Keratinocyte (primary cell): ENCODE data around the gene FCGR3B. TPM values are rescaled to one million over a fixed set of nuclear protein-coding genes. Genes with fewer than 3 reads are reported as not detected.
"Not testable (repeated sequence)": the region's sequence is repeated elsewhere in the genome, so short reads cannot be mapped to it uniquely, and the experiment has no call there.

ENCODE experiments used
- DNase-seq: peaks from one replicate; pipeline ENCODE4 v3.0.0-alpha.2; 2011; ENCODE audit warnings: low read depth, missing footprints, low spot score
- FAIRE-seq: peaks from 2 replicates; lab custom pipeline; 2011; peaks lifted over from hg19 to GRCh38; lab: Jason Lieb, UNC
- H2AFZ ChIP-seq: 2 replicates; pipeline ENCODE4 v1.6.0; 2012; ENCODE audit warnings: low read length, control low read depth, inconsistent platforms; ENCODE audit not compliant: control insufficient read depth
- H3K27ac ChIP-seq: 2 replicates; pipeline ENCODE4 v1.5.1; 2011; ENCODE audit warnings: low read length; ENCODE audit not compliant: control insufficient read depth, insufficient read depth
- H3K27me3 ChIP-seq: 3 replicates; pipeline ENCODE4 v1.6.0; 2011; ENCODE audit warnings: low read length; ENCODE audit not compliant: control insufficient read depth, insufficient read depth; ENCODE audit errors: extremely low read depth
- H3K36me3 ChIP-seq, 2 experiments: 2 replicates in 1 of 2; 3 replicates in 1 of 2; pipeline ENCODE4 v1.5.1; 2011; ENCODE audit warnings: low read length in 2 of 2, mild to moderate bottlenecking in 1 of 2; ENCODE audit not compliant: control insufficient read depth in 2 of 2, insufficient read depth in 2 of 2; ENCODE audit errors: extremely low read depth in 1 of 2
- H3K4me1 ChIP-seq: 3 replicates; pipeline ENCODE4 v1.5.1; 2011; ENCODE audit warnings: low read length; ENCODE audit not compliant: control insufficient read depth, insufficient read depth; ENCODE audit errors: extremely low read depth
- H3K4me2 ChIP-seq: 3 replicates; pipeline ENCODE4 v1.6.0; 2011; ENCODE audit warnings: low read depth, low read length; ENCODE audit not compliant: control insufficient read depth, insufficient read depth; ENCODE audit errors: extremely low read depth
- H3K4me3 ChIP-seq, 3 experiments: fragments of 200-600 bp in 1 of 3; sonication (generic) in 1 of 3; 2 replicates in 2 of 3; 3 replicates in 1 of 3; pipeline ENCODE4 v1.5.1; 2011 to 2016; ENCODE audit warnings: low read length in 3 of 3, mild to moderate bottlenecking in 3 of 3, control low read depth in 2 of 3, inconsistent platforms in 1 of 3, low read depth in 1 of 3, mixed read lengths in 1 of 3, mixed run types in 1 of 3, moderate library complexity in 1 of 3; ENCODE audit not compliant: control insufficient read depth in 2 of 3, insufficient read depth in 2 of 3; ENCODE audit errors: extremely low read depth in 1 of 3
- H3K79me2 ChIP-seq: 2 replicates; pipeline ENCODE4 v1.6.0; 2012; ENCODE audit warnings: low read length; ENCODE audit not compliant: control insufficient read depth, insufficient read depth
- H3K9ac ChIP-seq: 3 replicates; pipeline ENCODE4 v1.6.0; 2011; ENCODE audit warnings: low read length; ENCODE audit not compliant: control insufficient read depth, insufficient read depth; ENCODE audit errors: extremely low read depth
- H3K9me1 ChIP-seq: 3 replicates; pipeline ENCODE4 v1.6.0; 2011; ENCODE audit warnings: low read length; ENCODE audit not compliant: control insufficient read depth, insufficient read depth; ENCODE audit errors: extremely low read depth
- H3K9me3 ChIP-seq: 2 replicates; pipeline ENCODE4 v1.5.1; 2012; ENCODE audit warnings: low read depth, low read length; ENCODE audit not compliant: control insufficient read depth
- H4K20me1 ChIP-seq: 3 replicates; pipeline ENCODE4 v1.6.0; 2011; ENCODE audit warnings: low read length; ENCODE audit not compliant: control insufficient read depth, insufficient read depth; ENCODE audit errors: extremely low read depth
- dilution Hi-C: fragments of 300-500 bp; cut with MboI; formaldehyde crosslinking; loops from one replicate; pipeline ENCODE4 v1.7.0; 2020; ENCODE audit warnings: low sequenced_read_pairs; ENCODE audit not compliant: extremely low pct_ligation_motif_present
- polyA plus RNA-seq, 5 experiments: library from polyadenylated mRNA; depleted of rRNA in 3 of 5; stranded (reverse) in 3 of 5; stranded (forward) in 1 of 5; unstranded in 1 of 5; fragments of >200 nt; gene quantifications; 1 replicate in 1 of 5; 2 replicates in 3 of 5; 3 replicates in 1 of 5; pipeline versions ENCODE4 v1.2.1 to v1.2.3, GENCODE V29; 2011 to 2012; ENCODE audit warnings: missing spikeins in 2 of 5, low read depth in 1 of 5, low replicate concordance in 1 of 5

Gene FCGR3B
- polyA plus RNA-seq, 1 donor (not counting 4 experiments of a cell fraction or from before 2014, with no cell fraction given): not detected

- H3K36me3 ChIP-seq, H3K27me3 ChIP-seq, H3K9me3 ChIP-seq, dilution Hi-C loops, H3K4me3 ChIP-seq, H2AFZ ChIP-seq, DNase-seq, FAIRE-seq, H3K27ac ChIP-seq, H3K9me1 ChIP-seq, H3K9ac ChIP-seq, H3K4me2 ChIP-seq, H4K20me1 ChIP-seq, H3K79me2 ChIP-seq, H3K4me1 ChIP-seq: not testable (repeated sequence)
These were observed 41.1 kb downstream of the FCGR3B start for GRCh38 chr1:161589920-161590319.

GRCh38 chr1:161589365-161589764 lies 41.6 kb downstream of the FCGR3B start:
- H3K4me2 ChIP-seq, H3K9me3 ChIP-seq, H3K79me2 ChIP-seq, FAIRE-seq, H4K20me1 ChIP-seq, H3K27me3 ChIP-seq, H3K4me1 ChIP-seq, H3K4me3 ChIP-seq, H3K27ac ChIP-seq, dilution Hi-C loops, H3K36me3 ChIP-seq, DNase-seq, H2AFZ ChIP-seq, H3K9me1 ChIP-seq, H3K9ac ChIP-seq: not testable (repeated sequence)

- FAIRE-seq: not testable (repeated sequence)
These were observed 42.4 kb downstream of the FCGR3B start for GRCh38 chr1:161588596-161588995.

DNA sequence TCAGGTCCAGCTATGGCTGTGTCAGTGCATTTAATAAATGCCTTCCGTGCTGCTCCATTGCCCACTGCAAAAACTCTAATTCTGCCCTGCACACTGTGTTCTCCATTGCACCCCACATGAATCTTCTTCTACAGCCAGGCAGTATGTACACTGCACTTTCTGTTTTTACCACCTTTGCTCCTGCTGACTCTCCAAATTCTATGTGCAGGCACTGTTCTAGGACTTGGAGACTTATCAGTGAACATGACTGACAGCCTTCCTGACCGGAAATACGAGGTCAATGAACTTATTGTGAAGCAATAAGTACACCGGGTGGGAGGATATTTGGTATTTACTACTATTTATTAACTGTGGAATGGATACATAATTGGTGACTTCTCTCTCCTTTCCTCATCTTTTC lies 48.1 kb downstream of the FCGR3B start:
- H3K9ac ChIP-seq, H3K27ac ChIP-seq, H4K20me1 ChIP-seq, H3K4me1 ChIP-seq, FAIRE-seq, H2AFZ ChIP-seq, DNase-seq, H3K27me3 ChIP-seq, dilution Hi-C loops, H3K4me3 ChIP-seq, H3K79me2 ChIP-seq, H3K9me1 ChIP-seq, H3K9me3 ChIP-seq, H3K36me3 ChIP-seq, H3K4me2 ChIP-seq: not testable (repeated sequence)

More at GRCh38 chr1:161588596-161588995, 42.4 kb downstream of the FCGR3B start:
- H3K4me3 ChIP-seq, H3K9ac ChIP-seq, H3K27me3 ChIP-seq, DNase-seq, H3K79me2 ChIP-seq, H3K4me2 ChIP-seq, H3K36me3 ChIP-seq, H3K4me1 ChIP-seq, H4K20me1 ChIP-seq, H2AFZ ChIP-seq, H3K27ac ChIP-seq, H3K9me1 ChIP-seq, H3K9me3 ChIP-seq, dilution Hi-C loops: not testable (repeated sequence)

DNA sequence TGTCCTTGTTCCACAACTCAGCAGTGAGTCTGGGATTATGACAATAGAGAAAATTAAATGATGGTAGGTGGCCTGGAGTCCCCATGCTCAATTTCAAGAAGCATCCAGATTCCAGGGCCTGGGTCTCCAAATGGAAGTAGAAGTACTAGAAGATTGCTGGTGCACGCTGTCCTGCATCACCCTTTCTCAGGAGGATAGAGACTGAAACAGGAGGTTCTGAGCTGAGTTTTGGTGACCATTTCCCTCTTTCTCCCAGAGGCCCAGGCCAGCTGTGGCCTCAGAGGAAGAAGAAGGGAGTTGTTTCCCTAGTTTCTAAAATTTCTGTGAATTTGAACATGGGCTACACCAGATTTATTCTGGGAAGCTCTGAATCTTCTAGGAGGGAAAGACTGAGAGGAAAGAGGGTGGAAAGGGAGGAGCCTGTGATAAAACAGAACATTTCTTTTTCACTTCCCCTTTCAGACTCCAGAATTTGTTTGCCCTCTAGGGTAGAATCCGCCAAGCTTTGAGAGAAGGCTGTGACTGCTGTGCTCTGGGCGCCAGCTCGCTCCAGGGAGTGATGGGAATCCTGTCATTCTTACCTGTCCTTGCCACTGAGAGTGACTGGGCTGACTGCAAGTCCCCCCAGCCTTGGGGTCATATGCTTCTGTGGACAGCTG lies 50.0 kb downstream of the FCGR3B start:
- H3K4me3 ChIP-seq, H3K36me3 ChIP-seq, H3K4me2 ChIP-seq, H3K27me3 ChIP-seq, H3K27ac ChIP-seq, H2AFZ ChIP-seq, H3K9me1 ChIP-seq, H3K9me3 ChIP-seq, dilution Hi-C loops, H3K9ac ChIP-seq, H4K20me1 ChIP-seq, H3K4me1 ChIP-seq, H3K79me2 ChIP-seq, DNase-seq, FAIRE-seq: not testable (repeated sequence)
